Lower lobe of right lung (tissue), 2 donors: ENCODE data around the gene SMG1. TPM values are rescaled to one million over a fixed set of nuclear protein-coding genes. Genes with fewer than 3 reads are reported as not detected.

Experiments used
- ATAC-seq, 2 donors: fragments of 200-7000 bp; cut with Tn5 transposase; one replicate each; pipeline ENCODE4 v1.9.1; 2020 to 2022; ENCODE audit warnings: mild to moderate bottlenecking in 2 of 2, moderate library complexity in 2 of 2
- DNase-seq: peaks from one replicate; pipeline ENCODE4 v3.0.0-alpha.2; 2020
- H3K27ac ChIP-seq: fragments of 200-600 bp; one replicate; pipeline ENCODE4 v1.8.0; 2022
- H3K27me3 ChIP-seq: fragments of 200-600 bp; one replicate; pipeline ENCODE4 v1.8.0; 2022; ENCODE audit warnings: low read depth
- H3K36me3 ChIP-seq: fragments of 200-600 bp; one replicate; pipeline ENCODE4 v1.8.0; 2022; ENCODE audit warnings: mild to moderate bottlenecking
- H3K4me1 ChIP-seq: fragments of 200-600 bp; one replicate; pipeline ENCODE4 v1.8.0; 2022
- H3K4me3 ChIP-seq: fragments of 200-600 bp; one replicate; pipeline ENCODE4 v1.8.0; 2022; ENCODE audit warnings: mild to moderate bottlenecking
- H3K9me3 ChIP-seq: fragments of 200-600 bp; one replicate; pipeline ENCODE4 v1.8.0; 2022
- CTCF ChIP-seq: fragments of 200-600 bp; IDR thresholded peaks from one replicate; pipeline ENCODE4 v1.8.0; 2022; ENCODE audit warnings: antibody characterized with exemption, mild to moderate bottlenecking
- intact Hi-C: fragments of 100-400 bp; cut with DNase I; formaldehyde crosslinking; loops from one replicate; pipeline ENCODE4 v1.11.0; 2022
- total RNA-seq: library from RNA; stranded (reverse); fragmentation: NEBNext Ultra II Directional; extraction: Animal tissue kit (Norgen Biotek cat#: 25700); gene quantifications from one replicate; pipeline ENCODE4 v1.2.1, GENCODE V29; 2021
- donor health status: DM: no; HTN: yes; CAD: no; lungs with severe emphysema.

The SMG1 gene
- total RNA-seq, 1 donor from 2014 or later = 89.0 TPM

- no peak for DNase-seq
- peaks cover 73% of the 10 kb centered on the region for H3K36me3 ChIP-seq
- intact Hi-C loops = no loop called here
- no peaks in the 10 kb centered on the region for H3K4me1 ChIP-seq
- no peaks in the 10 kb centered on the region for H3K27me3 ChIP-seq
- no peaks in the 10 kb centered on the region for H3K9me3 ChIP-seq
- TF ChIP-seq CTCF = no peak
- no peak overlapping the region for H3K27ac ChIP-seq
- H3K4me3 ChIP-seq = no peak overlapping the region
- ATAC-seq = peak in 1 of 2 donors; percentile 21
These were observed 97.0 kb downstream of the SMG1 start for GRCh38 chr16:18829251-18829650.

GRCh38 chr16:18827890-18828289, 98.3 kb downstream of the SMG1 start:
- Histone ChIP-seq H3K4me3 (no peak overlapping the region), H3K9me3 (no peaks in the 10 kb centered on the region), H3K36me3 (peaks cover 59% of the 10 kb centered on the region), H3K27me3 (no peaks in the 10 kb centered on the region), H3K27ac (no peak overlapping the region), H3K4me1 (no peaks in the 10 kb centered on the region)
- ATAC-seq = no peak
- intact Hi-C loops = no loop called here
- TF ChIP-seq CTCF = no peak
- no peak for DNase-seq

GRCh38 chr16:18816286-18816685, 109.9 kb downstream of the SMG1 start:
- H3K36me3 ChIP-seq = peaks cover 88% of the 10 kb centered on the region
- no peak for TF ChIP-seq CTCF
- H3K4me1 ChIP-seq = no peaks in the 10 kb centered on the region
- intact Hi-C loops = no loop called here
- no peak overlapping the region for H3K4me3 ChIP-seq
- ATAC-seq (no peak), DNase-seq (no peak)
- no peaks in the 10 kb centered on the region for H3K9me3 ChIP-seq
- no peaks in the 10 kb centered on the region for H3K27me3 ChIP-seq
- no peak overlapping the region for H3K27ac ChIP-seq

GRCh38 chr16:18811925-18812324, 114.3 kb downstream of the SMG1 start:
- no peaks in the 10 kb centered on the region for H3K27me3 ChIP-seq
- no peak overlapping the region for H3K27ac ChIP-seq
- no peak for TF ChIP-seq CTCF
- ATAC-seq = no peak
- no peaks in the 10 kb centered on the region for H3K4me1 ChIP-seq
- H3K36me3 ChIP-seq = peaks cover 94% of the 10 kb centered on the region
- no peak overlapping the region for H3K4me3 ChIP-seq
- H3K9me3 ChIP-seq = no peaks in the 10 kb centered on the region
- DNase-seq = no peak
- intact Hi-C loops = no loop called here

GRCh38 chr16:18809165-18809564, 117.0 kb downstream of the SMG1 start:
- DNase-seq = no peak
- ATAC-seq = no peak
- intact Hi-C loops = no loop called here
- peaks cover 71% of the 10 kb centered on the region for H3K36me3 ChIP-seq
- TF ChIP-seq CTCF = no peak
- H3K27ac ChIP-seq = no peak overlapping the region
- peaks cover 8% of the 10 kb centered on the region for H3K4me1 ChIP-seq
- H3K4me3 ChIP-seq = no peak overlapping the region
- H3K27me3 ChIP-seq = no peaks in the 10 kb centered on the region
- H3K9me3 ChIP-seq = no peaks in the 10 kb centered on the region

GRCh38 chr16:18805257-18805773, 120.9 kb downstream of the SMG1 start:
- ATAC-seq (no peak), DNase-seq (no peak)
- Histone ChIP-seq H3K9me3 (no peaks in the 10 kb centered on the region), H3K4me3 (no peak overlapping the region), H3K27ac (no peak overlapping the region), H3K27me3 (no peaks in the 10 kb centered on the region), H3K36me3 (peaks cover 39% of the 10 kb centered on the region), H3K4me1 (peaks cover 35% of the 10 kb centered on the region)
- no peak for TF ChIP-seq CTCF
- intact Hi-C loops = no loop called here
